Measurements from ENCODE around the gene ALDH1L2.

The ALDH1L2 gene

DNA sequence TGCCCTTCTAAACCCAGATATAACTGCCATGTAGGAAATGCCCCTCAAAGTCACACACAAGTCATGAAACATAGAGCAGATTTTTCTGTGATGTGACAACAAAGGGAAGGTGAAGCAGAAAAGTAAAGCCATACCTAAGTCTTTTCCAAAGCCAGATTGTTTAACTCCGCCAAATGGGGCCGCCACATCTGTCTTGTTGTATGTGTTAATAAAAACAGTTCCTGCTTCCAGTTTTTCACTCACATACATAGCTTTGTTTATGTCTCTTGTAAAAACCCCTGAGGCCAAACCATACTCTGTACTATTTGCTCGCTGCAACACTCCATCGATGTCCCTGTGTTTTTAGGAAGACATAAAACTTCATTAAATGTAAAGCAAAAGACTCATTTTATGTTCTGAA, 57.8 kb downstream of the ALDH1L2 start:
- Mint-ChIP-seq H3K9me3 (no peaks in the 10 kb centered on the region), H3K4me1 (peaks cover 8% of the 10 kb centered on the region), H3K4me3 (no peak overlapping the region), H3K27ac (no peak overlapping the region), H3K36me3 (no peaks in the 10 kb centered on the region)
- DNase-seq (ENCODE audit: low spot score in 2 of 2) = no peak
- ATAC-seq = no peak

DNA sequence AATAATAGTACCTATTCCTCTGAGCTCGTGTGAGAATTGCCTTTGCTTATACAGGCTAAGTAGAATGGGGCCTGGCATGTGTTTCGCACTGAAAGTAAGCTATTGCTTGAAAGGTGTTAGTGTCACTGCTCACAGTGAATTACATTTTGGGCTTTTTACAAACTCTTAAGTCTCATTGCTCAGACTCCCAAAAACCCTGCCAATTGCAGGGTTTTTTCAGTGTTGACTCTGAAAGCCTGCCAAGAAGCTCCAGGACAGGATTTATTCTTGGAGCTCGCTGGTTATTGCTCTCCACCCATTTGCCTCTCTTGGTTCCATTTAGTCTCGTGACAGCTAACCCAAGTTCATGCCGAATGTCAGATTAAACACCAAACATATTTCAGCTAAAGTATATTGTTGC, 58.4 kb downstream of the ALDH1L2 start:
- no peaks in the 10 kb centered on the region for H3K9me3 Mint-ChIP-seq
- H3K27ac Mint-ChIP-seq = no peak overlapping the region
- peaks cover 3% of the 10 kb centered on the region for H3K4me1 Mint-ChIP-seq
- no peaks in the 10 kb centered on the region for H3K36me3 Mint-ChIP-seq
- no peak for ATAC-seq
- H3K4me3 Mint-ChIP-seq = no peak overlapping the region
- DNase-seq (ENCODE audit: low spot score in 2 of 2) = no peak

DNA sequence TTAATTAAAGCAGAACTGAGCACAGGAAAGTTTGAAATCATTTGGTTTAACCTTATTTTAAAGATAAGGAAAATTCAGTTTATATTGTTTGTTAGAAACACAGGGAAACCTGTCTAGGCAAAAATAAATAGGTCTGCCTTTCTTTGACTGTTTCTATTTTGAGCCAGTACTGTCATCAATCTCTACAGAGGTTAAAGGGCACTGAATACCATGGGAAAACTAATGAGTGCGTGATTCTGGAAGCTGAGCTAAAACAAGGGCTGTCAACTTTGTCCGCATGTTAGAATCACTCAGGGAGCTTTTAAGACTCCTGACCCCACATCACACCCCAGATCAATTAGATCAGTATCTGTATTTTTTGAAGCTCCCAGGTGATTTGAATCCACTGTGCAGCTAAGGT, 59.3 kb downstream of the ALDH1L2 start:
- DNase-seq (ENCODE audit: low spot score in 2 of 2) (no peak), ATAC-seq (no peak)
- H3K4me3 Mint-ChIP-seq = no peak overlapping the region
- H3K4me1 Mint-ChIP-seq = no peaks in the 10 kb centered on the region
- H3K36me3 Mint-ChIP-seq = no peaks in the 10 kb centered on the region
- H3K9me3 Mint-ChIP-seq = no peaks in the 10 kb centered on the region
- H3K27ac Mint-ChIP-seq = no peak overlapping the region

DNA sequence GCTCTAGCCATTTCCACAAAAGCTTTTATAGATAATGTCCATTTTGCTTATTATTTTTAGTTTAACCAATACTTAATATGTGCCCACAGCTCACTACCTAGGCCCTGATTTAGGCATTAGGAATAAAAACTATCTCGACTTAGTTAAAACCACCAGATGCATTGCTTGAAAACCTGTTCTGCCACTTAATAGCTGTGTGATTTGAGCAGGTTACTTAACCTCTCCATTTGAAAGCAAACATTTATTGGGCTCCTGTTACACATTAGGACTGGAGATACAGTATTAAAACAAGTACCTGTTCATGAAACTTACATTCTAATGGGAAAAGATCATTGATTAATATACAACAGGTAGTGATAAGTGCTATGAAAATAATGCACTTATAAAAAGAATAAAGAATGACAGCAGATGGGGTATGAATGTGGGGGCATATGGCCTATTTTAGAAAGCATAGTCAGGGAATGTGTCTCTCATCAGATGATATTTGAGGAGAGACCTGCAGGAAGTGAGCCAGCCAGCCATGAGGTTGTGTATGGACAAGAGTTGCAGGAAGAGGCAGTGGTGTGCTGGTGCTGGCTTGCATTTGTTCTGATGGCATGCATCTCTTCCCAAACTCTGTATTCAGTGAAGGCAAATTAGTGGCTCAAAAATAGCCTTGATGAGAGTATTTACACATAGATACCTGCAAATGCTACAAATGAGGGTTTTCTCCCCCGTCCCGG, 63.9 kb downstream of the ALDH1L2 start:
- Mint-ChIP-seq H3K27ac (peak overlapping the region; percentile 7), H3K4me1 (no peaks in the 10 kb centered on the region), H3K36me3 (no peaks in the 10 kb centered on the region), H3K4me3 (no peak overlapping the region), H3K9me3 (no peaks in the 10 kb centered on the region)
- DNase-seq (ENCODE audit: low spot score in 2 of 2) = no peak
- ATAC-seq = no peak

DNA sequence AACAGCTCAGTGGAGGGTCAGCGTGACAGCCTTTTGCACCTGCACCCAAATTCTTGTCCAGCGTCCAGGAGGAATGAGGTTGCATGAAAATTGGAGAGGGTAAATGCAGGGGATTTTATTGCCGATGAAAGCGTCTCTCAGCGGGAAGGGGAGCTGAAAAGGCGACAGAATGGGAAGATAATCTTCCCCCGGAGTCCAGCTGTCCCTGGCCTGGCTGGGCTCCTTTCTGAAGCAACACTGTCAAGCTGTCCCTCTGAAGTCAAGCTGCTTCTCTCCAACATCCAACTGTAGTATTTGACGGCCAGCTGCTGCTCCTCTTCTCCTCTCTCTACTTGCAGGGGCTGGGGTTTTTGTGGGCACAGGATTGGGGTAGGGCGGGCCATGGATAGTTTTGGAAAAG, 65.5 kb downstream of the ALDH1L2 start:
- H3K27ac Mint-ChIP-seq = no peak overlapping the region
- ATAC-seq (no peak), DNase-seq (ENCODE audit: low spot score in 2 of 2) (no peak)
- H3K36me3 Mint-ChIP-seq = no peaks in the 10 kb centered on the region
- H3K4me1 Mint-ChIP-seq = no peaks in the 10 kb centered on the region
- H3K9me3 Mint-ChIP-seq = no peaks in the 10 kb centered on the region
- H3K4me3 Mint-ChIP-seq = no peak overlapping the region

DNA sequence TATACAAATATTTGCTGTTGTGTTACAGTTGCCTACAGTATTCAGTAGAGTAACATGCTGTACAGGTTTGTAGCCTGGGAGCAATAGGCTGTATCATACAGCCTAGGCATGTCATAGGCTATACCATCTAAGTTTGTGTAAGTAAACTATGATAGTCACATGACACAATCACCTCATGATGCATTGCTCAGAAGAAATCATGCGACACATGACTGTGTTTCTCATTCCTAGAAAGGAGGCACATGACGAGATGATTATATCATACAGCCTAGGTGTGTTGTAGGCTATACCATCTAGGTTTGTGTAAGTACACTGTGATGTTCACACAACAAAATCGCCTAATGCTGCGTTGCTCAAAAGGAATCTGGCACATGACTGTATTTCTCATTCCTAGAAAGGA, 66.2 kb downstream of the ALDH1L2 start:
- peak; percentile 76 for ATAC-seq
- no peaks in the 10 kb centered on the region for H3K9me3 Mint-ChIP-seq
- H3K4me3 Mint-ChIP-seq = no peak overlapping the region
- H3K27ac Mint-ChIP-seq = no peak overlapping the region
- DNase-seq (ENCODE audit: low spot score in 2 of 2) = no peak
- H3K36me3 Mint-ChIP-seq = no peaks in the 10 kb centered on the region
- no peaks in the 10 kb centered on the region for H3K4me1 Mint-ChIP-seq

DNA sequence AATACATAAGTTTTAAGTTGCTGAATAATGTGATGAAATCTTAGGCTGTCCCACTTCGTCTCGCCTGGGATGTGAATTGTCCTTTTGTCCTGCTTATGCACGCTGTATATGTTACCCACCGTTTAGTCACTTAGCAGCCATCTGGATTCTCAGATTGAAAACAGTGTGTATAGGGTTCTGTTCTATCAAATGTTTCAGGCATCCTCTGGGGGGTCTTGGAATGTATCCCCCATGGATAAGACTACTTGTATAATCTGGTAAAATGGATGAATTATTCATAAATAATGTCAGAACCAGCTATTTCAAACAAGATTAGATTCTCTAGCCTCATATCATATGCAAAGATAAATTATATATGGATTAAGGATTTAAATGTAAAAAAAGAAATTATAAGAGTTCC, 68.7 kb downstream of the ALDH1L2 start:
- ATAC-seq (no peak), DNase-seq (ENCODE audit: low spot score in 2 of 2) (no peak)
- Mint-ChIP-seq H3K27ac (no peak overlapping the region), H3K4me3 (no peak overlapping the region), H3K4me1 (no peaks in the 10 kb centered on the region), H3K9me3 (peaks cover 5% of the 10 kb centered on the region), H3K36me3 (peaks cover 17% of the 10 kb centered on the region)

DNA sequence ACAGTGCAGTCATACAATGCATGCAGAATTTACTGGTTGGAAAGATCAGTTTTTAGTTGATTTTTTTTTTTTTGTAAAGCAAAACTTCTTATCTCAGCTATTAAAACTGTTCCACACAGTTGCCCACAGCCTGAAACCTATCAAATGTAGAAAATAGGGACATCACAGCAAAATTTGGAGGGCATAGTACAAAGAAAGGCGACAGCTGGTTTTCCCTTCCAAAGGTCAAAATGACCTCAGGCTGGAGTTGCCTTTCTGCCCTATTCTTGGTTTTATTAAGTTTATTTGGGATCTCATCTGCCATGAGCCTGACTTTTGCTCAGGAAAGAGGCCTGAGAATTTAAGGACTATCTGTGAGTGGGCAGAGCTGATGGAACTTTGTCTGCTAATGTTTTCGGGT, 69.7 kb downstream of the ALDH1L2 start:
- no peak for ATAC-seq
- Mint-ChIP-seq H3K4me1 (no peaks in the 10 kb centered on the region), H3K9me3 (peaks cover 10% of the 10 kb centered on the region), H3K4me3 (no peak overlapping the region), H3K27ac (no peak overlapping the region), H3K36me3 (peaks cover 26% of the 10 kb centered on the region)
- no peak for DNase-seq (ENCODE audit: low spot score in 2 of 2)

DNA sequence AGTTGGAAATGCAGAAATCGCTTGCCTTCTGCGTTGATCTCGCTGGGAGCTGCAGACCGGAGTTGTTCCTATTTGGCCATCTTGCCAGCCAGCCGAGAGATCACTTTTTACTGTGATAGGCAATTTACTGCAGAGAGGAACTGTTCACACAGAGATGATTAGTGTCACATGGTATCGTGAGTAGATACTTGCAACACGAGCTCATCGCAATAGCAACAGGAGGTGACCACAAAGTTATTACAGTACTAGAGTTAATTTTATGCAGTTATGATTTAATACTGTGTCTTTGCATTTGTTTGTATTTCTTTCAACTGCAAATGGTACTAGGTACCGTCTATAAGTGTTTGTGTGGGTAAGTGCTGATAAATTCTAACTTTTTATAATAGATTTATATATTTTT, 70.4 kb downstream of the ALDH1L2 start:
- peaks cover 33% of the 10 kb centered on the region for H3K36me3 Mint-ChIP-seq
- H3K27ac Mint-ChIP-seq = no peak overlapping the region
- H3K4me3 Mint-ChIP-seq = no peak overlapping the region
- ATAC-seq (no peak), DNase-seq (ENCODE audit: low spot score in 2 of 2) (no peak)
- no peaks in the 10 kb centered on the region for H3K4me1 Mint-ChIP-seq
- peaks cover 10% of the 10 kb centered on the region for H3K9me3 Mint-ChIP-seq

DNA sequence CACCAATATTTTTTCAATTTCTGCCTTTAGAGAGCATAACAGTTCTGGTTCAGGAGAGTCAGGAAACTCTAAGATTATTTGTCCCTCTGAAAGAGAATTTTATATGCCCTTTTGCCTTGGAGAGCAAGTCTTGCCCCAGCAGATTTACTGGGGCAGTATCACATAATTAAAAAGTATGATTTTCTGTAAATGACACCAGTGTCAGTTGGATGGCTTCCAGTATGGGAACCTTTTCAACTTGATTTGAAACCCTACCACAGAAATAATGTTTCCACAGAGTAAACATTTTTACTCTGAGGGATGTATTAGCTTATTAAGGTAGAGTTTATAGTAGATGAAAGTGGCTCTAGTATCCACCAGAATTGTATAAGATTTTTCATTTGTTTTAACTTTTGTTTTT, 82.8 kb downstream of the ALDH1L2 start:
- Mint-ChIP-seq H3K36me3 (peaks cover 49% of the 10 kb centered on the region), H3K4me1 (peaks cover 11% of the 10 kb centered on the region), H3K27ac (no peak overlapping the region), H3K9me3 (no peaks in the 10 kb centered on the region), H3K4me3 (no peak overlapping the region)
- ATAC-seq (no peak), DNase-seq (ENCODE audit: low spot score in 2 of 2) (no peak)

DNA sequence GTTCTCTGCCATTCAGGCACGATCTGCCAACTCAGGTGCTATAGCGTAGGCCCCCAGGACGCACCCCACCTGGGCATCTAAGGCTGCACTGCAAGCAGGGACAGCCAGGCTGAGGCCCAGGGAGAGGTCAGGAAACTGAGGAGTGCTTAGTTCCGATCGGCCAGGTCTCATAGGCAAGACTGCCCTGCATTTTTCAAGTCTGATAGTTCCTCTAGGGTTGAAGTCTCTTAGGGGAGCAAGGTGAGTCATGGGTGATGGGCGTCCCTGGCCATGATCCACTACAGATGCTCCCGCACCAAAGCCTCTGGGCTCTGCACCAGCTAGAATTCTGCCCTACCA, 84.9 kb downstream of the ALDH1L2 start:
- Mint-ChIP-seq H3K4me1 (peaks cover 11% of the 10 kb centered on the region), H3K27ac (no peak overlapping the region), H3K4me3 (no peak overlapping the region), H3K36me3 (peaks cover 61% of the 10 kb centered on the region), H3K9me3 (no peaks in the 10 kb centered on the region)
- ATAC-seq (no peak), DNase-seq (ENCODE audit: low spot score in 2 of 2) (no peak)

DNA sequence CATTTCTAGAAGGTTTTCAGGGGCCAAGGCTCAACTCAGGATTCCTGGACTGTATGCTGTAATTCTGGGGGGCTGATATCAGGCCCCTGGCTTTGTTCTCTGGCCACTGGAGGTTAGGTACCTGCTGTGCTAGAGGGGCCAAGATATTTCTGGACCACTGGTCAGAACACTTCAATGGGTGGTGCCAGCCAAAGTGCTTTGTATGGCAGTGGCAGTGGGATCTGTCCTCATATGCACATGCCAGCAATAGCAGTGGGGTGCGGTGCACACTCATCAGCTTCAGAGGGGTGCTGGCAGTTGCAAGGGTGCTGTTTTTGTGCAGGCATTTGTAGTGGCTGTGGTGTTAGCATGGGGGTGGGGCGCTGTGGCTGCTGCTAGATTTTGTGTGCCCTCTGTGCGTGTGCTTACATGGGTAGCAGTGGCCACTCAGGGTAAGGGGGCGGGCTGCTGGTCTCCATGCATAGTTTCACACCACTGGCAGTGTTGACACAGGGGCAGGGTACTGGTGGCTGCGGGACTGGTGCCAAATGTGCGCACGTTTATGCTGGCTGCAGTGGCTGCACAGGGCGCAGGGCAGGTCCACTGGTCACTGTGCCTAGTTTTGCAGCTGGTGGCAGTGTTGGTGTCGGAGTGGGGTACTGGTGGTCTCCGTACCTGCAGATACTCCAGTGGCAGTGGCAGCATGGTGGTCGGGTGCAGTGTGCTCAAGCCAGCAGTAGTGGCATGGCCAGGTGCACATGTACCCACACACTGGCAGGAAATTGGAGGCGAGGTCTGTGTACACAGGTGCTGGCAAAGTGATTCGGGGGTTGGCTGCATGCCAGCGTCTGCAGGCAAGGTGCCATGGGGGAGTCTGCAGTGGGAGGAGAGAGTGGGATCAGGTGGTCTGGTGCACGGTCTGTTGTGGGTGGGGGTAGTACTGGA, 85.6 kb downstream of the ALDH1L2 start:
- peaks cover 11% of the 10 kb centered on the region for H3K4me1 Mint-ChIP-seq
- H3K4me3 Mint-ChIP-seq = no peak overlapping the region
- H3K36me3 Mint-ChIP-seq = peaks cover 67% of the 10 kb centered on the region
- DNase-seq (ENCODE audit: low spot score in 2 of 2) = no peak
- H3K27ac Mint-ChIP-seq = no peak overlapping the region
- no peak for ATAC-seq
- no peaks in the 10 kb centered on the region for H3K9me3 Mint-ChIP-seq

DNA sequence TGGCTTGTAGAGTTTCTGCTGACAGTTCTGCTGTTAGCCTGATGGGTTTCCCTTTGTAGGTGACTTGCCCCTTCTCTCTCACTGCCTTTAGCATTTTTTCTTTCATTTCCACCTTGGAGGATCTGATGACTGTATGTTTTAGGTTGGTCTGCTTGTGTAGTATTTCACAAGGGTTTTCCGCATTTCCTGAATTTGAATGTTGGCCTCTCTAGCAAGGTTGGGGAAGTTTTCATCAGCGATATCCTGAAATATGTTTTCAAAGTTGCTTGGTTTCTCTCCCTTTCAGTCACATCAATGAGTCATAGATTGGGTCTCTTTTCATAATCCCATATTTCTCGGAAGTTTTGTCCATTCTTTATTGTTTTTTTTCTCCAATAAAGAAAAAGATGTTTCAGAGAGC, 86.7 kb downstream of the ALDH1L2 start:
- no peak for DNase-seq (ENCODE audit: low spot score in 2 of 2)
- Mint-ChIP-seq H3K4me1 (peaks cover 11% of the 10 kb centered on the region), H3K36me3 (peaks cover 78% of the 10 kb centered on the region), H3K9me3 (no peaks in the 10 kb centered on the region), H3K4me3 (no peak overlapping the region), H3K27ac (peak overlapping the region; percentile 48)
- no peak for ATAC-seq

DNA sequence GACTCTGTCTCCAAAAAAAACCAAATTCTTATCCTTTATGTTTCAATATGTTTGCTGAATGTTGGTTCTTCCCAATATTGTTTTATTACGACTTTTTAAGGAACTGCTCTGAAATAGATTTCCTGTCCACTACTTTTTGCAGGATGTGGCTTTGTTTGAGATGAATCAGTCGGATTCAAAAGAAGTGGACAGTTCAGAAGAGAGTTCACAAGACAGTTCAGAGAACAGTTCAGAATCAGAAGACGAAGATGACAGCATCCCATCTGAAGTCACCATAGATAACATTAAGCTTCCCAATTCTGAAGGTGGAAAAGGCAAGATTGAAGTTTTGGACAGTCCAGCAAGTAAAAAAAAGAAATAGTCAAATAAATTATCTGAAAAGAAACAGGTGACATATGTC, 89.9 kb downstream of the ALDH1L2 start:
- ATAC-seq = no peak
- H3K9me3 Mint-ChIP-seq = no peaks in the 10 kb centered on the region
- no peak overlapping the region for H3K27ac Mint-ChIP-seq
- no peak for DNase-seq (ENCODE audit: low spot score in 2 of 2)
- peaks cover 19% of the 10 kb centered on the region for H3K4me1 Mint-ChIP-seq
- H3K4me3 Mint-ChIP-seq = no peak overlapping the region
- H3K36me3 Mint-ChIP-seq = peaks cover 76% of the 10 kb centered on the region

DNA sequence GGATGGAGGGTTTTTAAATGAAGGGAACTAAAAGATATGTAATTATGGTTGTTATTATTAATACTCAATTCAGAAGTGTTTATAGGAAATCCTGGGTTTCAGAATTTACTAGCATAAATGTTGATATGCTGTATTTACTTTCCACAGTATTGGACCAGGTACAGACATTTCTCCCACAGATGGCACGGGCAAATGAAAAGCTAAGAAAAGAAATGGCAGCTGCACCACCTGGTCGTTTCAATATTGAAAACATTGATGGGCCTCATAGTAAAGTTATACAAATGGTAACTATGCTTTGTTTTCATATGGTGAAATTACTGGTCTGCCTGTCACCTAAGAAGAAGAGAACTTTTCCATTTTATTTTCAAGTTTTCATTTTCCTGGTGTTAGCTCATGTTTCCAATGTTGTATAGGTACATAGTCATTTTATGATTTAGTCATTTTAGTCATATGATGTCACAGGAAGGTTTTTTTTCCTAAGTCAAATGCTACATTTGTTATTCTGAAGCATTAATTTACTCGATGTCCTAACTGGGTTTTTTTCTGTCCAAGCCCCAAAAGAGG, 92.6 kb downstream of the ALDH1L2 start:
- no peak overlapping the region for H3K4me3 Mint-ChIP-seq
- DNase-seq (ENCODE audit: low spot score in 2 of 2) (no peak), ATAC-seq (peak; percentile 24)
- no peak overlapping the region for H3K27ac Mint-ChIP-seq
- peaks cover 29% of the 10 kb centered on the region for H3K4me1 Mint-ChIP-seq
- no peaks in the 10 kb centered on the region for H3K9me3 Mint-ChIP-seq
- H3K36me3 Mint-ChIP-seq = peaks cover 82% of the 10 kb centered on the region

DNA sequence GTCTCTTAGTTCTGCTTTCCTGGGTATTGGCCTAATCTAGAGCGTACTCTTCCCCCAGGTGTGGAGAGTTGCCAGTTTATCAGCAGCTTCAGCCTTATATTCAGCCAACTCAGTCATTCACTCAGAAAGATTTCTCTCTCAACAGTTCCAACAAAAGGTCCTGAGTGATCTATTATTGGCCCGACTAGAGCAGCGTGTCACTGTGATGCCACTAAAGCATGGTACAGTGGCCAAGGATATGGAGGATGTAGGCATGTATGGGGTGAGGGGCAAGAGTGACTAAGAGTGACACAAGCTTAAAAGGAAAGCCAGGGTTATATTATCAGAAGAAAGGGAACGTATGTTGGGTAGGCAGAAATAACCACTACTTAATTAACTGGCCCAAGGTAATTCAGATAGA, 93.3 kb downstream of the ALDH1L2 start:
- Mint-ChIP-seq H3K4me3 (no peak overlapping the region), H3K27ac (no peak overlapping the region), H3K9me3 (no peaks in the 10 kb centered on the region), H3K36me3 (peaks cover 80% of the 10 kb centered on the region), H3K4me1 (peaks cover 31% of the 10 kb centered on the region)
- DNase-seq (ENCODE audit: low spot score in 2 of 2) (no peak), ATAC-seq (no peak)
